IMR-90 (cell line): ENCODE data around the gene CNPY2. TPM values are rescaled to one million over a fixed set of nuclear protein-coding genes. Genes with fewer than 3 reads are reported as not detected.

Source experiments
- ATAC-seq: fragments of 200-7000 bp; cut with Tn5 transposase; 2 replicates; pipeline ENCODE4 v1.9.1; 2020; ENCODE audit warnings: low read depth, mild to moderate bottlenecking, moderate library complexity
- BruUV-seq: library from RNA; stranded (reverse); fragments of 400-500 nt; replicated peaks from 2 replicates; lab custom pipeline; 2021; lab: Mats Ljungman, UMichigan
- CTCF ChIA-PET: fragments of 300-600 bp; formaldehyde crosslinking; extraction: SDS; loops from one replicate; lab custom pipeline; 2021; ENCODE audit warnings: antibody characterized with exemption; lab: Yijun Ruan, JAX
- POLR2A ChIA-PET: fragments of 300-600 bp; sonication (Branson Sonifier 250); formaldehyde crosslinking; loops from one replicate; lab custom pipeline; 2022; ENCODE audit warnings: antibody characterized with exemption; ENCODE audit not compliant: unreplicated experiment; lab: Charles Lee
- DNase-seq: peaks from one replicate; pipeline ENCODE4 v3.0.0; 2013
- H2AFZ ChIP-seq: replicated peaks from 2 replicates; pipeline ENCODE3; 2013; ENCODE audit warnings: low read length, mild to moderate bottlenecking; ENCODE audit not compliant: poor library complexity
- H2AK5ac ChIP-seq: 2 replicates; pipeline ENCODE4 v1.6.1; 2013; ENCODE audit warnings: low read depth, low read length, inconsistent platforms
- H2AK9ac ChIP-seq: replicated peaks from 2 replicates; pipeline ENCODE3; 2013; ENCODE audit warnings: mild to moderate bottlenecking, low read depth, low read length, moderate library complexity; ENCODE audit not compliant: poor library complexity
- H2BK120ac ChIP-seq: 2 replicates; pipeline ENCODE4 v1.6.1; 2013; ENCODE audit warnings: low read depth, low read length, inconsistent platforms
- H2BK15ac ChIP-seq: 3 replicates; pipeline ENCODE4 v1.6.1; 2013; ENCODE audit warnings: low read depth, low read length, inconsistent platforms
- H2BK20ac ChIP-seq: 2 replicates; pipeline ENCODE4 v1.6.1; 2013; ENCODE audit warnings: low read depth, mild to moderate bottlenecking, inconsistent platforms, low read length, moderate library complexity
- H2BK5ac ChIP-seq: 2 replicates; pipeline ENCODE4 v1.6.1; 2013; ENCODE audit warnings: mild to moderate bottlenecking, low read depth, low read length, inconsistent platforms; ENCODE audit not compliant: poor library complexity, severe bottlenecking
- H3K14ac ChIP-seq: replicated peaks from 2 replicates; pipeline ENCODE4 v1.6.1; 2013; ENCODE audit warnings: low read depth, low read length, inconsistent platforms
- H3K18ac ChIP-seq: 2 replicates; pipeline ENCODE4 v1.6.1; 2013; ENCODE audit warnings: low read depth, low read length, control low read depth
- H3K23ac ChIP-seq: 2 replicates; pipeline ENCODE4 v1.6.1; 2013; ENCODE audit warnings: low read depth, low read length, inconsistent platforms
- H3K27ac ChIP-seq: 2 replicates; pipeline ENCODE4 v1.5.1; 2013; ENCODE audit warnings: mild to moderate bottlenecking, control low read depth, low read length; ENCODE audit not compliant: insufficient read depth
- H3K27me3 ChIP-seq: 2 replicates; pipeline ENCODE4 v1.6.1; 2013; ENCODE audit warnings: low read length; ENCODE audit not compliant: control insufficient read depth, insufficient read depth
- H3K36me3 ChIP-seq: 2 replicates; pipeline ENCODE4 v1.6.1; 2013; ENCODE audit warnings: low read length, mixed read lengths; ENCODE audit not compliant: control insufficient read depth, insufficient read depth
- H3K4ac ChIP-seq: 2 replicates; pipeline ENCODE4 v1.6.1; 2013; ENCODE audit warnings: low read depth, low read length, inconsistent platforms
- H3K4me1 ChIP-seq: 2 replicates; pipeline ENCODE4 v1.6.1; 2013; ENCODE audit warnings: low read length, mixed read lengths; ENCODE audit not compliant: control insufficient read depth, insufficient read depth
- H3K4me2 ChIP-seq: 2 replicates; pipeline ENCODE4 v1.6.1; 2013; ENCODE audit warnings: low read depth, mild to moderate bottlenecking, control low read depth, low read length, moderate library complexity
- H3K4me3 ChIP-seq: 2 replicates; pipeline ENCODE4 v1.5.1; 2013; ENCODE audit warnings: low read depth, mild to moderate bottlenecking, control low read depth, low read length, moderate library complexity; ENCODE audit not compliant: insufficient read depth
- H3K56ac ChIP-seq: 2 replicates; pipeline ENCODE4 v1.6.1; 2013; ENCODE audit warnings: low read length, inconsistent platforms; ENCODE audit not compliant: insufficient read depth; ENCODE audit errors: extremely low read depth
- H3K79me1 ChIP-seq, 2 experiments: 2 replicates each; pipeline ENCODE4 v1.6.1; 2013; ENCODE audit warnings: low read length in 2 of 2, inconsistent platforms in 1 of 2, low read depth in 1 of 2
- H3K9ac ChIP-seq: 2 replicates; pipeline ENCODE4 v1.6.1; 2013; ENCODE audit warnings: low read depth, low read length, control low read depth
- H3K9me1 ChIP-seq: 2 replicates; pipeline ENCODE4 v1.6.1; 2013; ENCODE audit warnings: low read length, inconsistent platforms; ENCODE audit not compliant: insufficient read depth
- H3K9me3 ChIP-seq: 2 replicates; pipeline ENCODE4 v1.6.1; 2013; ENCODE audit warnings: low read length; ENCODE audit not compliant: control insufficient read depth, insufficient read depth
- H4K20me1 ChIP-seq: 2 replicates; pipeline ENCODE4 v1.6.1; 2013; ENCODE audit warnings: low read length, inconsistent platforms; ENCODE audit not compliant: insufficient read depth
- H4K5ac ChIP-seq: 2 replicates; pipeline ENCODE4 v1.6.1; 2013; ENCODE audit warnings: mild to moderate bottlenecking, low read depth, low read length, control low read depth
- H4K8ac ChIP-seq, 2 experiments: 2 replicates each; pipeline ENCODE4 v1.6.1; 2013; ENCODE audit warnings: low read depth in 2 of 2, low read length in 2 of 2, control low read depth in 1 of 2, inconsistent platforms in 1 of 2
- H4K91ac ChIP-seq: 2 replicates; pipeline ENCODE4 v1.6.1; 2013; ENCODE audit warnings: low read depth, low read length, inconsistent platforms; ENCODE audit not compliant: insufficient read depth
- BHLHE40 ChIP-seq: fragments of 150-350 bp; IDR thresholded peaks from 2 replicates; pipeline ENCODE4 v1.6.1; 2016; ENCODE audit warnings: mild to moderate bottlenecking, low read depth, low read length
- CEBPB ChIP-seq: IDR thresholded peaks from 2 replicates; pipeline ENCODE4 v1.6.1; 2012; ENCODE audit warnings: low read depth, low read length, improper control_type of control experiment
- CHD1 ChIP-seq: IDR thresholded peaks from 2 replicates; pipeline ENCODE4 v1.6.1; 2012; ENCODE audit warnings: low read depth, low read length, improper control_type of control experiment
- CTCF ChIP-seq: conservative IDR thresholded peaks from 2 replicates; pipeline ENCODE4 v1.5.1; 2012; ENCODE audit warnings: mild to moderate bottlenecking, low read depth, low read length, improper control_type of control experiment
- FOS ChIP-seq: fragments of 150-350 bp; IDR thresholded peaks from 2 replicates; pipeline ENCODE4 v1.6.1; 2016; ENCODE audit warnings: low read depth, low read length
- MAFK ChIP-seq: IDR thresholded peaks from 2 replicates; pipeline ENCODE4 v1.6.1; 2012; ENCODE audit warnings: low read depth, low read length, improper control_type of control experiment
- MAZ ChIP-seq: IDR thresholded peaks from 2 replicates; pipeline ENCODE4 v1.6.1; 2012; ENCODE audit warnings: low read depth, mild to moderate bottlenecking, low read length, improper control_type of control experiment, moderate library complexity, borderline replicate concordance
- MXI1 ChIP-seq: IDR thresholded peaks from 2 replicates; pipeline ENCODE4 v1.6.1; 2012; ENCODE audit warnings: low read depth, mild to moderate bottlenecking, low read length, moderate library complexity, borderline replicate concordance
- NFE2L2 ChIP-seq: fragments of 150-350 bp; IDR thresholded peaks from 2 replicates; pipeline ENCODE4 v1.6.1; 2016; ENCODE audit warnings: low read depth, mild to moderate bottlenecking, low read length
- POLR2A ChIP-seq: IDR thresholded peaks from 2 replicates; pipeline ENCODE4 v1.6.1; 2012; ENCODE audit warnings: mild to moderate bottlenecking, low read depth, low read length
- RAD21 ChIP-seq: IDR thresholded peaks from 2 replicates; pipeline ENCODE4 v1.6.1; 2012; ENCODE audit warnings: low read length, improper control_type of control experiment
- RCOR1 ChIP-seq: IDR thresholded peaks from 2 replicates; pipeline ENCODE4 v1.6.1; 2012; ENCODE audit warnings: mild to moderate bottlenecking, low read length, improper control_type of control experiment; ENCODE audit not compliant: insufficient replicate concordance
- RFX5 ChIP-seq: IDR thresholded peaks from 2 replicates; pipeline ENCODE4 v1.8.0; 2012; ENCODE audit warnings: low read depth, mild to moderate bottlenecking, low read length, moderate library complexity
- SMC3 ChIP-seq: fragments of 150-350 bp; IDR thresholded peaks from 2 replicates; pipeline ENCODE4 v1.6.1; 2016; ENCODE audit warnings: low read depth, mild to moderate bottlenecking, antibody characterized with exemption, low read length, moderate library complexity
- USF2 ChIP-seq: fragments of 150-350 bp; IDR thresholded peaks from 2 replicates; pipeline ENCODE4 v1.6.1; 2017; ENCODE audit warnings: mild to moderate bottlenecking, antibody characterized with exemption, low read length, low read depth
- WGBS, 2 experiments: methylation state at CpG; one replicate each; pipeline versions ENCODE4 v1.1.5 to v1.1.7; 2013; ENCODE audit warnings: missing lambda C conversion rate in 2 of 2; ENCODE audit not compliant: insufficient read length in 1 of 2; ENCODE audit errors: extremely low coverage in 2 of 2; 5-methylcytosine and 5-hydroxymethylcytosine counted together
- dilution Hi-C: fragments of 300-500 bp; cut with HindIII; formaldehyde crosslinking; loops from one replicate; pipeline ENCODE4 v1.14.3; 2018; ENCODE audit warnings: low sequenced_read_pairs; ENCODE audit not compliant: unreplicated experiment
- in situ Hi-C: fragments of 300-500 bp; cut with MboI; formaldehyde crosslinking; loops from 3 replicates; pipeline ENCODE4 v1.14.3; 2019; ENCODE audit warnings: low sequenced_read_pairs, inconsistent platforms, mixed read lengths
- intact Hi-C: fragments of 100-400 bp; cut with micrococcal nuclease; formaldehyde crosslinking; loops from 2 replicates; pipeline ENCODE4 v1.10.0; 2022
- polyA plus RNA-seq, 3 experiments: library from polyadenylated mRNA; depleted of rRNA; stranded (reverse); fragments of >200 nt; gene quantifications; 2 replicates each; pipeline ENCODE4 v1.2.3, GENCODE V29; 2012; ENCODE audit warnings: low replicate concordance in 1 of 3
- total RNA-seq: library from RNA; depleted of rRNA; stranded (reverse); fragments of >200 nt; gene quantifications from 2 replicates; pipeline ENCODE4 v1.2.3, GENCODE V29; 2012

CNPY2 gene
- total and polyA plus RNA-seq, 2 of the 4 experiments (the other 2 are of a cell fraction): 65.2 to 175 TPM

- Histone ChIP-seq H2AK5ac (no peak overlapping the region), H2BK5ac (no peak overlapping the region), H3K9ac (no peak overlapping the region), H3K27ac (no peak overlapping the region), H3K9me1 (peaks cover 10% of the 10 kb centered on the region), H3K4ac (no peak overlapping the region), H2AFZ (no peak overlapping the region), H3K9me3 (no peaks in the 10 kb centered on the region), H4K8ac (no peak overlapping the region), H3K79me1 (peaks cover 10 to 24% of the 10 kb centered on the region in 2 experiments; a peak in 3 of 4 replicates), H4K91ac (no peak overlapping the region), H3K23ac (no peak overlapping the region), H3K36me3 (peaks cover 4% of the 10 kb centered on the region), H2AK9ac (no peak overlapping the region), H4K20me1 (no peaks in the 10 kb centered on the region), H3K27me3 (no peaks in the 10 kb centered on the region), H2BK15ac (no peak overlapping the region), H4K5ac (no peak overlapping the region), H2BK20ac (no peak overlapping the region), H3K4me2 (no peak overlapping the region), H3K18ac (no peak overlapping the region), H3K4me3 (no peak overlapping the region), H2BK120ac (no peak overlapping the region), H3K56ac (no peak overlapping the region), H3K14ac (no peak overlapping the region), H3K4me1 (peaks cover 5% of the 10 kb centered on the region; the same call in 1 of the 2 replicates)
- ATAC-seq (no peak), DNase-seq (no peak)
- no CpG with 5 or more reads among the region's 9 CpGs for WGBS, 2 experiments
- in situ Hi-C loops (no loop called here), intact Hi-C loops (no loop called here), dilution Hi-C loops (no loop called here)
- no TSS peak for BruUV-seq
- ChIA-PET CTCF (no interaction called here), POLR2A (no interaction called here)
- TF ChIP-seq MAZ (no peak), USF2 (no peak), CEBPB (no peak), MAFK (no peak), FOS (no peak), CHD1 (no peak), POLR2A (no peak), NFE2L2 (no peak), RAD21 (no peak), CTCF (no peak), RCOR1 (no peak), MXI1 (no peak), SMC3 (no peak), RFX5 (no peak), BHLHE40 (no peak)
These were observed 20.8 kb upstream of the CNPY2 start for GRCh38 chr12:56336361-56337167.
